IMR-90 (cell line): ENCODE data around the gene PXDC1. TPM values are rescaled to one million over a fixed set of nuclear protein-coding genes. Genes with fewer than 3 reads are reported as not detected.

ENCODE experiments used
- ATAC-seq: fragments of 200-7000 bp; cut with Tn5 transposase; 2 replicates; pipeline ENCODE4 v1.9.1; 2020; ENCODE audit warnings: low read depth, mild to moderate bottlenecking, moderate library complexity
- BruUV-seq: library from RNA; stranded (reverse); fragments of 400-500 nt; replicated peaks from 2 replicates; lab custom pipeline; 2021; lab: Mats Ljungman, UMichigan
- CTCF ChIA-PET: fragments of 300-600 bp; formaldehyde crosslinking; extraction: SDS; loops from one replicate; lab custom pipeline; 2021; ENCODE audit warnings: antibody characterized with exemption; lab: Yijun Ruan, JAX
- POLR2A ChIA-PET: fragments of 300-600 bp; sonication (Branson Sonifier 250); formaldehyde crosslinking; loops from one replicate; lab custom pipeline; 2022; ENCODE audit warnings: antibody characterized with exemption; ENCODE audit not compliant: unreplicated experiment; lab: Charles Lee
- DNase-seq: peaks from one replicate; pipeline ENCODE4 v3.0.0; 2013
- H2AFZ ChIP-seq: replicated peaks from 2 replicates; pipeline ENCODE3; 2013; ENCODE audit warnings: low read length, mild to moderate bottlenecking; ENCODE audit not compliant: poor library complexity
- H2AK5ac ChIP-seq: 2 replicates; pipeline ENCODE4 v1.6.1; 2013; ENCODE audit warnings: low read depth, low read length, inconsistent platforms
- H2AK9ac ChIP-seq: replicated peaks from 2 replicates; pipeline ENCODE3; 2013; ENCODE audit warnings: mild to moderate bottlenecking, low read depth, low read length, moderate library complexity; ENCODE audit not compliant: poor library complexity
- H2BK120ac ChIP-seq: 2 replicates; pipeline ENCODE4 v1.6.1; 2013; ENCODE audit warnings: low read depth, low read length, inconsistent platforms
- H2BK15ac ChIP-seq: 3 replicates; pipeline ENCODE4 v1.6.1; 2013; ENCODE audit warnings: low read depth, low read length, inconsistent platforms
- H2BK20ac ChIP-seq: 2 replicates; pipeline ENCODE4 v1.6.1; 2013; ENCODE audit warnings: low read depth, mild to moderate bottlenecking, inconsistent platforms, low read length, moderate library complexity
- H2BK5ac ChIP-seq: 2 replicates; pipeline ENCODE4 v1.6.1; 2013; ENCODE audit warnings: mild to moderate bottlenecking, low read depth, low read length, inconsistent platforms; ENCODE audit not compliant: poor library complexity, severe bottlenecking
- H3K14ac ChIP-seq: replicated peaks from 2 replicates; pipeline ENCODE4 v1.6.1; 2013; ENCODE audit warnings: low read depth, low read length, inconsistent platforms
- H3K18ac ChIP-seq: 2 replicates; pipeline ENCODE4 v1.6.1; 2013; ENCODE audit warnings: low read depth, low read length, control low read depth
- H3K23ac ChIP-seq: 2 replicates; pipeline ENCODE4 v1.6.1; 2013; ENCODE audit warnings: low read depth, low read length, inconsistent platforms
- H3K27ac ChIP-seq: 2 replicates; pipeline ENCODE4 v1.5.1; 2013; ENCODE audit warnings: mild to moderate bottlenecking, control low read depth, low read length; ENCODE audit not compliant: insufficient read depth
- H3K27me3 ChIP-seq: 2 replicates; pipeline ENCODE4 v1.6.1; 2013; ENCODE audit warnings: low read length; ENCODE audit not compliant: control insufficient read depth, insufficient read depth
- H3K36me3 ChIP-seq: 2 replicates; pipeline ENCODE4 v1.6.1; 2013; ENCODE audit warnings: low read length, mixed read lengths; ENCODE audit not compliant: control insufficient read depth, insufficient read depth
- H3K4ac ChIP-seq: 2 replicates; pipeline ENCODE4 v1.6.1; 2013; ENCODE audit warnings: low read depth, low read length, inconsistent platforms
- H3K4me1 ChIP-seq: 2 replicates; pipeline ENCODE4 v1.6.1; 2013; ENCODE audit warnings: low read length, mixed read lengths; ENCODE audit not compliant: control insufficient read depth, insufficient read depth
- H3K4me2 ChIP-seq: 2 replicates; pipeline ENCODE4 v1.6.1; 2013; ENCODE audit warnings: low read depth, mild to moderate bottlenecking, control low read depth, low read length, moderate library complexity
- H3K4me3 ChIP-seq: 2 replicates; pipeline ENCODE4 v1.5.1; 2013; ENCODE audit warnings: low read depth, mild to moderate bottlenecking, control low read depth, low read length, moderate library complexity; ENCODE audit not compliant: insufficient read depth
- H3K56ac ChIP-seq: 2 replicates; pipeline ENCODE4 v1.6.1; 2013; ENCODE audit warnings: low read length, inconsistent platforms; ENCODE audit not compliant: insufficient read depth; ENCODE audit errors: extremely low read depth
- H3K79me1 ChIP-seq, 2 experiments: 2 replicates each; pipeline ENCODE4 v1.6.1; 2013; ENCODE audit warnings: low read length in 2 of 2, inconsistent platforms in 1 of 2, low read depth in 1 of 2
- H3K9ac ChIP-seq: 2 replicates; pipeline ENCODE4 v1.6.1; 2013; ENCODE audit warnings: low read depth, low read length, control low read depth
- H3K9me1 ChIP-seq: 2 replicates; pipeline ENCODE4 v1.6.1; 2013; ENCODE audit warnings: low read length, inconsistent platforms; ENCODE audit not compliant: insufficient read depth
- H3K9me3 ChIP-seq: 2 replicates; pipeline ENCODE4 v1.6.1; 2013; ENCODE audit warnings: low read length; ENCODE audit not compliant: control insufficient read depth, insufficient read depth
- H4K20me1 ChIP-seq: 2 replicates; pipeline ENCODE4 v1.6.1; 2013; ENCODE audit warnings: low read length, inconsistent platforms; ENCODE audit not compliant: insufficient read depth
- H4K5ac ChIP-seq: 2 replicates; pipeline ENCODE4 v1.6.1; 2013; ENCODE audit warnings: mild to moderate bottlenecking, low read depth, low read length, control low read depth
- H4K8ac ChIP-seq, 2 experiments: 2 replicates each; pipeline ENCODE4 v1.6.1; 2013; ENCODE audit warnings: low read depth in 2 of 2, low read length in 2 of 2, control low read depth in 1 of 2, inconsistent platforms in 1 of 2
- H4K91ac ChIP-seq: 2 replicates; pipeline ENCODE4 v1.6.1; 2013; ENCODE audit warnings: low read depth, low read length, inconsistent platforms; ENCODE audit not compliant: insufficient read depth
- BHLHE40 ChIP-seq: fragments of 150-350 bp; IDR thresholded peaks from 2 replicates; pipeline ENCODE4 v1.6.1; 2016; ENCODE audit warnings: mild to moderate bottlenecking, low read depth, low read length
- CEBPB ChIP-seq: IDR thresholded peaks from 2 replicates; pipeline ENCODE4 v1.6.1; 2012; ENCODE audit warnings: low read depth, low read length, improper control_type of control experiment
- CHD1 ChIP-seq: IDR thresholded peaks from 2 replicates; pipeline ENCODE4 v1.6.1; 2012; ENCODE audit warnings: low read depth, low read length, improper control_type of control experiment
- FOS ChIP-seq: fragments of 150-350 bp; IDR thresholded peaks from 2 replicates; pipeline ENCODE4 v1.6.1; 2016; ENCODE audit warnings: low read depth, low read length
- MAFK ChIP-seq: IDR thresholded peaks from 2 replicates; pipeline ENCODE4 v1.6.1; 2012; ENCODE audit warnings: low read depth, low read length, improper control_type of control experiment
- MAZ ChIP-seq: IDR thresholded peaks from 2 replicates; pipeline ENCODE4 v1.6.1; 2012; ENCODE audit warnings: low read depth, mild to moderate bottlenecking, low read length, improper control_type of control experiment, moderate library complexity, borderline replicate concordance
- MXI1 ChIP-seq: IDR thresholded peaks from 2 replicates; pipeline ENCODE4 v1.6.1; 2012; ENCODE audit warnings: low read depth, mild to moderate bottlenecking, low read length, moderate library complexity, borderline replicate concordance
- NFE2L2 ChIP-seq: fragments of 150-350 bp; IDR thresholded peaks from 2 replicates; pipeline ENCODE4 v1.6.1; 2016; ENCODE audit warnings: low read depth, mild to moderate bottlenecking, low read length
- POLR2A ChIP-seq: IDR thresholded peaks from 2 replicates; pipeline ENCODE4 v1.6.1; 2012; ENCODE audit warnings: mild to moderate bottlenecking, low read depth, low read length
- RAD21 ChIP-seq: IDR thresholded peaks from 2 replicates; pipeline ENCODE4 v1.6.1; 2012; ENCODE audit warnings: low read length, improper control_type of control experiment
- RCOR1 ChIP-seq: IDR thresholded peaks from 2 replicates; pipeline ENCODE4 v1.6.1; 2012; ENCODE audit warnings: mild to moderate bottlenecking, low read length, improper control_type of control experiment; ENCODE audit not compliant: insufficient replicate concordance
- RFX5 ChIP-seq: IDR thresholded peaks from 2 replicates; pipeline ENCODE4 v1.8.0; 2012; ENCODE audit warnings: low read depth, mild to moderate bottlenecking, low read length, moderate library complexity
- SMC3 ChIP-seq: fragments of 150-350 bp; IDR thresholded peaks from 2 replicates; pipeline ENCODE4 v1.6.1; 2016; ENCODE audit warnings: low read depth, mild to moderate bottlenecking, antibody characterized with exemption, low read length, moderate library complexity
- WGBS, 2 experiments: methylation state at CpG; one replicate each; pipeline versions ENCODE4 v1.1.5 to v1.1.7; 2013; ENCODE audit warnings: missing lambda C conversion rate in 2 of 2; ENCODE audit not compliant: insufficient read length in 1 of 2; ENCODE audit errors: extremely low coverage in 2 of 2; 5-methylcytosine and 5-hydroxymethylcytosine counted together
- dilution Hi-C: fragments of 300-500 bp; cut with HindIII; formaldehyde crosslinking; loops from one replicate; pipeline ENCODE4 v1.14.3; 2018; ENCODE audit warnings: low sequenced_read_pairs; ENCODE audit not compliant: unreplicated experiment
- in situ Hi-C: fragments of 300-500 bp; cut with MboI; formaldehyde crosslinking; loops from 3 replicates; pipeline ENCODE4 v1.14.3; 2019; ENCODE audit warnings: low sequenced_read_pairs, inconsistent platforms, mixed read lengths
- intact Hi-C: fragments of 100-400 bp; cut with micrococcal nuclease; formaldehyde crosslinking; loops from 2 replicates; pipeline ENCODE4 v1.10.0; 2022
- polyA plus RNA-seq, 3 experiments: library from polyadenylated mRNA; depleted of rRNA; stranded (reverse); fragments of >200 nt; gene quantifications; 2 replicates each; pipeline ENCODE4 v1.2.3, GENCODE V29; 2012; ENCODE audit warnings: low replicate concordance in 1 of 3
- total RNA-seq: library from RNA; depleted of rRNA; stranded (reverse); fragments of >200 nt; gene quantifications from 2 replicates; pipeline ENCODE4 v1.2.3, GENCODE V29; 2012
- TF ChIP-seq, protein P1 (sequence below): fragments of 150-350 bp; IDR thresholded peaks from 2 replicates; pipeline ENCODE4 v1.6.1; 2016; ENCODE audit warnings: low read depth, mild to moderate bottlenecking, low read length, moderate library complexity, borderline replicate concordance
- TF ChIP-seq, protein P2 (sequence below): conservative IDR thresholded peaks from 2 replicates; pipeline ENCODE4 v1.5.1; 2012; ENCODE audit warnings: mild to moderate bottlenecking, low read depth, low read length, improper control_type of control experiment
- TF ChIP-seq, protein P3 (sequence below): fragments of 150-350 bp; IDR thresholded peaks from 2 replicates; pipeline ENCODE4 v1.6.1; 2017; ENCODE audit warnings: mild to moderate bottlenecking, antibody characterized with exemption, low read length, low read depth

Gene PXDC1
- total and polyA plus RNA-seq, 2 of the 4 experiments (the other 2 are of a cell fraction), result 63.3 to 72.2 TPM

DNA sequence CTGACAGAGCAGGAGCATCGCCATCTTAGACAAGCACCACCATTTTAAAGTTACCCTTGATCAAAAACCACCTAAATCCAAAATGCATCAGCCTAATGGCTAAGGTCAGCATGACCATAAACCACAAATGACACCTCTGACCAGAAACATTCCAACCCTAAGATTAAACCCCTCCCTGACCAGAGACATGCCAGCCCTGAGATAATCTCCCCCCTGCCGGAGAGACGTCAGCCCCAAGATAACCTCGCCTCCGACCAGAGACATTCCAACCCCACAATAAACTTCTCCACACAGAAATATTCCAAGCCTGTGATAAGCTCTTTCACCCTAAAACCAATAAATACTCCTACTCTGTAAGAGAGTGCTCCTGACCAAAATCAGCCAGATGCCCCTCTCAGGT is 53.5 kb downstream of the PXDC1 start:
- ATAC-seq, result no peak
- no peak overlapping the region for H4K8ac ChIP-seq
- in situ Hi-C loops, result no loop called here
- no peak overlapping the region for H3K14ac ChIP-seq
- H3K36me3 ChIP-seq, result no peaks in the 10 kb centered on the region
- no peak overlapping the region for H2AFZ ChIP-seq
- H3K4ac ChIP-seq, result no peak overlapping the region
- H4K5ac ChIP-seq, result no peak overlapping the region
- H3K9me3 ChIP-seq, result 0 out of 2 replicates have a peak, but pooled peaks cover 2% of the 10 kb centered on the region
- DNase-seq, result peak; percentile 14
- H3K27me3 ChIP-seq, result peaks cover 8% of the 10 kb centered on the region
- intact Hi-C loops, result no loop called here
- no peak overlapping the region; the same call in 1 of the 2 replicates for H3K18ac ChIP-seq
- WGBS, 2 experiments, result 100% methylated on average over 1 of the region's 5 CpGs; no CpG with 5 or more reads in 1 of the 2 experiments
- no peak overlapping the region for H2BK20ac ChIP-seq
- peak overlapping the region; percentile 13 for H2BK5ac ChIP-seq
- dilution Hi-C loops, result no loop called here
- H3K79me1 ChIP-seq, result no peaks in the 10 kb centered on the region
- no peak overlapping the region for H3K4me2 ChIP-seq
- H2BK15ac ChIP-seq, result 0 out of 3 replicates have a peak overlapping the region, but pooled peaks have one; percentile 19
- no peak overlapping the region for H3K4me3 ChIP-seq
- H4K91ac ChIP-seq, result no peak overlapping the region
- no peak overlapping the region for H3K56ac ChIP-seq
- peaks cover 10% of the 10 kb centered on the region for H3K4me1 ChIP-seq
- H3K9me1 ChIP-seq, result 0 out of 2 replicates have a peak, but pooled peaks cover 3% of the 10 kb centered on the region
- BruUV-seq, result no TSS peak
- TF ChIP-seq BHLHE40 (no peak), RAD21 (no peak), CHD1 (no peak), NFE2L2 (no peak), RCOR1 (no peak), MAZ (no peak), FOS (no peak), MAFK (no peak), CEBPB (no peak), SMC3 (no peak), POLR2A (no peak), MXI1 (no peak), RFX5 (no peak)
- TF ChIP-seq, protein P1, sequence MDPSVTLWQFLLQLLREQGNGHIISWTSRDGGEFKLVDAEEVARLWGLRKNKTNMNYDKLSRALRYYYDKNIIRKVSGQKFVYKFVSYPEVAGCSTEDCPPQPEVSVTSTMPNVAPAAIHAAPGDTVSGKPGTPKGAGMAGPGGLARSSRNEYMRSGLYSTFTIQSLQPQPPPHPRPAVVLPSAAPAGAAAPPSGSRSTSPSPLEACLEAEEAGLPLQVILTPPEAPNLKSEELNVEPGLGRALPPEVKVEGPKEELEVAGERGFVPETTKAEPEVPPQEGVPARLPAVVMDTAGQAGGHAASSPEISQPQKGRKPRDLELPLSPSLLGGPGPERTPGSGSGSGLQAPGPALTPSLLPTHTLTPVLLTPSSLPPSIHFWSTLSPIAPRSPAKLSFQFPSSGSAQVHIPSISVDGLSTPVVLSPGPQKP, result no peak
- TF ChIP-seq, protein P2, sequence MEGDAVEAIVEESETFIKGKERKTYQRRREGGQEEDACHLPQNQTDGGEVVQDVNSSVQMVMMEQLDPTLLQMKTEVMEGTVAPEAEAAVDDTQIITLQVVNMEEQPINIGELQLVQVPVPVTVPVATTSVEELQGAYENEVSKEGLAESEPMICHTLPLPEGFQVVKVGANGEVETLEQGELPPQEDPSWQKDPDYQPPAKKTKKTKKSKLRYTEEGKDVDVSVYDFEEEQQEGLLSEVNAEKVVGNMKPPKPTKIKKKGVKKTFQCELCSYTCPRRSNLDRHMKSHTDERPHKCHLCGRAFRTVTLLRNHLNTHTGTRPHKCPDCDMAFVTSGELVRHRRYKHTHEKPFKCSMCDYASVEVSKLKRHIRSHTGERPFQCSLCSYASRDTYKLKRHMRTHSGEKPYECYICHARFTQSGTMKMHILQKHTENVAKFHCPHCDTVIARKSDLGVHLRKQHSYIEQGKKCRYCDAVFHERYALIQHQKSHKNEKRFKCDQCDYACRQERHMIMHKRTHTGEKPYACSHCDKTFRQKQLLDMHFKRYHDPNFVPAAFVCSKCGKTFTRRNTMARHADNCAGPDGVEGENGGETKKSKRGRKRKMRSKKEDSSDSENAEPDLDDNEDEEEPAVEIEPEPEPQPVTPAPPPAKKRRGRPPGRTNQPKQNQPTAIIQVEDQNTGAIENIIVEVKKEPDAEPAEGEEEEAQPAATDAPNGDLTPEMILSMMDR, result no peak
- TF ChIP-seq, protein P3, sequence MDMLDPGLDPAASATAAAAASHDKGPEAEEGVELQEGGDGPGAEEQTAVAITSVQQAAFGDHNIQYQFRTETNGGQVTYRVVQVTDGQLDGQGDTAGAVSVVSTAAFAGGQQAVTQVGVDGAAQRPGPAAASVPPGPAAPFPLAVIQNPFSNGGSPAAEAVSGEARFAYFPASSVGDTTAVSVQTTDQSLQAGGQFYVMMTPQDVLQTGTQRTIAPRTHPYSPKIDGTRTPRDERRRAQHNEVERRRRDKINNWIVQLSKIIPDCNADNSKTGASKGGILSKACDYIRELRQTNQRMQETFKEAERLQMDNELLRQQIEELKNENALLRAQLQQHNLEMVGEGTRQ, result no peak
- H2BK120ac ChIP-seq, result no peak overlapping the region
- ChIA-PET CTCF (no interaction called here), POLR2A (no interaction called here)
- H4K20me1 ChIP-seq, result peaks cover 8% of the 10 kb centered on the region; the same call in 1 of the 2 replicates
- H2AK9ac ChIP-seq, result no peak overlapping the region
- H3K23ac ChIP-seq, result no peak overlapping the region
- H3K27ac ChIP-seq, result no peak overlapping the region
- H3K9ac ChIP-seq, result no peak overlapping the region
- no peak overlapping the region for H2AK5ac ChIP-seq
